Fibroblast of lung (primary cell): ENCODE results near the gene KRTAP3-2. TPM values are rescaled to one million over a fixed set of nuclear protein-coding genes. Genes with fewer than 3 reads are reported as not detected.

Experiments used
- DNase-seq, 2 donors: peaks; one replicate each; pipeline versions ENCODE4 v3.0.0 to v3.0.0-alpha.2; 2010; ENCODE audit warnings: low read depth in 2 of 2
- H2AFZ ChIP-seq: 2 replicates; pipeline ENCODE4 v1.5.1; 2012; ENCODE audit warnings: low read length, control low read depth, inconsistent platforms
- H3K27ac ChIP-seq: 2 replicates; pipeline ENCODE4 v1.5.1; 2011; ENCODE audit warnings: low read length, control low read depth; ENCODE audit not compliant: insufficient read depth
- H3K27me3 ChIP-seq: 2 replicates; pipeline ENCODE4 v1.5.1; 2011; ENCODE audit warnings: mild to moderate bottlenecking, low read length; ENCODE audit not compliant: control insufficient read depth, insufficient read depth
- H3K36me3 ChIP-seq: 2 replicates; pipeline ENCODE4 v1.5.1; 2011; ENCODE audit warnings: low read length; ENCODE audit not compliant: control insufficient read depth, insufficient read depth
- H3K4me1 ChIP-seq: 2 replicates; pipeline ENCODE4 v1.5.1; 2011; ENCODE audit warnings: low read length; ENCODE audit not compliant: control insufficient read depth, insufficient read depth; ENCODE audit errors: extremely low read depth
- H3K4me2 ChIP-seq: 2 replicates; pipeline ENCODE4 v1.5.1; 2011; ENCODE audit warnings: low read length, control low read depth; ENCODE audit not compliant: insufficient read depth; ENCODE audit errors: extremely low read depth
- H3K4me3 ChIP-seq, 4 experiments: fragments of 200-600 bp in 1 of 4; sonication (generic) in 1 of 4; replicated peaks in 1 of 4; 2 replicates each; pipeline ENCODE4 v1.5.1; 2011 to 2016; ENCODE audit warnings: low read length in 4 of 4, low read depth in 3 of 4, mild to moderate bottlenecking in 3 of 4, control low read depth in 2 of 4, inconsistent platforms in 1 of 4, mixed read lengths in 1 of 4; ENCODE audit not compliant: insufficient read depth in 1 of 4; ENCODE audit errors: control extremely low read depth in 1 of 4
- H3K79me2 ChIP-seq: 2 replicates; pipeline ENCODE4 v1.5.1; 2012; ENCODE audit warnings: mild to moderate bottlenecking, low read length, inconsistent platforms; ENCODE audit not compliant: control insufficient read depth, insufficient read depth
- H3K9ac ChIP-seq: 2 replicates; pipeline ENCODE4 v1.5.1; 2011; ENCODE audit warnings: mild to moderate bottlenecking, low read length, control low read depth; ENCODE audit not compliant: insufficient read depth
- H3K9me3 ChIP-seq: 2 replicates; pipeline ENCODE4 v1.5.1; 2012; ENCODE audit warnings: low read depth, low read length; ENCODE audit not compliant: control insufficient read depth, insufficient read depth
- H4K20me1 ChIP-seq: 2 replicates; pipeline ENCODE4 v1.5.1; 2011; ENCODE audit warnings: low read length; ENCODE audit not compliant: control insufficient read depth, insufficient read depth; ENCODE audit errors: extremely low read depth
- EZH2 ChIP-seq: IDR thresholded peaks from 2 replicates; pipeline ENCODE4 v1.5.1; 2012; ENCODE audit warnings: low read length, control low read depth, mild to moderate bottlenecking; ENCODE audit errors: missing control alignments
- polyA plus RNA-seq, 2 donors: library from polyadenylated mRNA; depleted of rRNA in 1 of 2; stranded (reverse) in 1 of 2; unstranded in 1 of 2; fragments of >200 nt; gene quantifications; 2 replicates each; pipeline ENCODE4 v1.2.1, GENCODE V29; 2011 to 2012; ENCODE audit warnings: missing spikeins in 1 of 2
- total RNA-seq: library from RNA; depleted of rRNA; stranded (reverse); fragments of >200 nt; gene quantifications from 2 replicates; pipeline ENCODE4 v1.2.1, GENCODE V29; 2014
- TF ChIP-seq, protein P1 (sequence below), 2 donors: IDR thresholded peaks in 1 of 2; conservative IDR thresholded peaks in 1 of 2; 1 replicate in 1 of 2; 2 replicates in 1 of 2; pipeline ENCODE4 v1.5.1; 2011 to 2012; ENCODE audit warnings: low read length in 2 of 2, control low read depth in 1 of 2, inconsistent platforms in 1 of 2, low read depth in 1 of 2, mild to moderate bottlenecking in 1 of 2

Gene KRTAP3-2
- total and polyA plus RNA-seq, 2 donors (not counting 1 experiment from before 2014, with no cell fraction given): not detected

DNA sequence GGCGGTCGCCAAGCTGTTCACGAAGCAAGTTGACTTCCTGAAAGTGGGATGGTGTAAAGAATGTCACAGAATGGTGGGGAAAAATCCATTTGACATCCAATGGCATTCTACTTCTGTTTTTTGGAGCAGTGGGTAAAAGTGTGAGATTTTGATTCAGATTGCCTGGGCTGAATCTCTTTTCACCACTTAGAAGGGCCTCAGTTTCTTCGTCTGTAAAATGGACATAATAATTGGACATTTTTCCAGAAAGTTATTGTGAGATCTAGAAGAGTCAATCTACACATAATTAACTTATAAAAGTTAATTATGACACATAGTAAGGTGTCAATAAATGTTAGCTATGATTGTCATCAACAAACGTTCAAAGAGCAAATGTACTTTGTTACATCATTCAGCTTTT, 18.6 kb downstream of the KRTAP3-2 start:
- Histone ChIP-seq H3K27ac (no peak overlapping the region), H4K20me1 (no peaks in the 10 kb centered on the region), H2AFZ (peak overlapping the region; percentile 77), H3K79me2 (no peaks in the 10 kb centered on the region), H3K4me1 (peaks cover 6% of the 10 kb centered on the region), H3K27me3 (no peaks in the 10 kb centered on the region), H3K9me3 (no peaks in the 10 kb centered on the region), H3K4me3 (peak overlapping the region in 1 of 4 experiments; percentile 15), H3K9ac (no peak overlapping the region), H3K36me3 (no peaks in the 10 kb centered on the region), H3K4me2 (peak overlapping the region; percentile 69)
- TF ChIP-seq, protein P1, sequence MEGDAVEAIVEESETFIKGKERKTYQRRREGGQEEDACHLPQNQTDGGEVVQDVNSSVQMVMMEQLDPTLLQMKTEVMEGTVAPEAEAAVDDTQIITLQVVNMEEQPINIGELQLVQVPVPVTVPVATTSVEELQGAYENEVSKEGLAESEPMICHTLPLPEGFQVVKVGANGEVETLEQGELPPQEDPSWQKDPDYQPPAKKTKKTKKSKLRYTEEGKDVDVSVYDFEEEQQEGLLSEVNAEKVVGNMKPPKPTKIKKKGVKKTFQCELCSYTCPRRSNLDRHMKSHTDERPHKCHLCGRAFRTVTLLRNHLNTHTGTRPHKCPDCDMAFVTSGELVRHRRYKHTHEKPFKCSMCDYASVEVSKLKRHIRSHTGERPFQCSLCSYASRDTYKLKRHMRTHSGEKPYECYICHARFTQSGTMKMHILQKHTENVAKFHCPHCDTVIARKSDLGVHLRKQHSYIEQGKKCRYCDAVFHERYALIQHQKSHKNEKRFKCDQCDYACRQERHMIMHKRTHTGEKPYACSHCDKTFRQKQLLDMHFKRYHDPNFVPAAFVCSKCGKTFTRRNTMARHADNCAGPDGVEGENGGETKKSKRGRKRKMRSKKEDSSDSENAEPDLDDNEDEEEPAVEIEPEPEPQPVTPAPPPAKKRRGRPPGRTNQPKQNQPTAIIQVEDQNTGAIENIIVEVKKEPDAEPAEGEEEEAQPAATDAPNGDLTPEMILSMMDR (conservative IDR thresholded peaks at IDR 0.05 in 1 of 2, IDR thresholded peaks at IDR 0.05 in 1 of 2; ENCODE audit: low read depth in 1 of 2, low read length in 2 of 2): no peak
- no peak for TF ChIP-seq EZH2
- DNase-seq: no peak

DNA sequence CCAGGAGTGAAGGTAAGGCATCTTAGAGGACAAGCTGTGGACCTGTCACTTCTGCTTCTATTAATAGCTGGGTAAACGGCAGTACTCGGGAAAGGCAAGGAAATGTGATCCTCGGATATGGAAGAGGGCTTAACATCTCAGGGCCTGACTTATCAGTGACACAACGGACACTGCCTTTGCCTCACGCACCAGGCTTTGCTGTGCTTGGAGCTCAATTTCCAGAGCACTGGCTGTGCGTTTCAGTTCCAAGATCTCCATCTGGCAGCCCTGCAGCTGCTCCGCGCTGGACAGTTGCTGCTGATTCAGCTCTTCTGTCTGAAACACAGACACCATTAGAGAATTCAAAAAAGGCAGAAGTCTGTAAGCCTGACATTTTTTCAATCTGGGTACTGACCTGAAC, 19.1 kb downstream of the KRTAP3-2 start:
- H4K20me1 ChIP-seq: no peaks in the 10 kb centered on the region
- peak overlapping the region; percentile 84 for H2AFZ ChIP-seq
- peak in 1 of 2 donors; percentile 53 for DNase-seq
- H3K9me3 ChIP-seq: no peaks in the 10 kb centered on the region
- no peaks in the 10 kb centered on the region for H3K27me3 ChIP-seq
- peak overlapping the region; percentile 69 for H3K4me2 ChIP-seq
- peak overlapping the region in 1 of 4 experiments; percentile 15 for H3K4me3 ChIP-seq
- H3K79me2 ChIP-seq: no peaks in the 10 kb centered on the region
- H3K4me1 ChIP-seq: peaks cover 6% of the 10 kb centered on the region
- no peak overlapping the region for H3K27ac ChIP-seq
- TF ChIP-seq, protein P1 (conservative IDR thresholded peaks at IDR 0.05 in 1 of 2, IDR thresholded peaks at IDR 0.05 in 1 of 2; ENCODE audit: low read depth in 1 of 2, low read length in 2 of 2): no peak
- no peak for TF ChIP-seq EZH2
- no peaks in the 10 kb centered on the region for H3K36me3 ChIP-seq
- no peak overlapping the region for H3K9ac ChIP-seq

DNA sequence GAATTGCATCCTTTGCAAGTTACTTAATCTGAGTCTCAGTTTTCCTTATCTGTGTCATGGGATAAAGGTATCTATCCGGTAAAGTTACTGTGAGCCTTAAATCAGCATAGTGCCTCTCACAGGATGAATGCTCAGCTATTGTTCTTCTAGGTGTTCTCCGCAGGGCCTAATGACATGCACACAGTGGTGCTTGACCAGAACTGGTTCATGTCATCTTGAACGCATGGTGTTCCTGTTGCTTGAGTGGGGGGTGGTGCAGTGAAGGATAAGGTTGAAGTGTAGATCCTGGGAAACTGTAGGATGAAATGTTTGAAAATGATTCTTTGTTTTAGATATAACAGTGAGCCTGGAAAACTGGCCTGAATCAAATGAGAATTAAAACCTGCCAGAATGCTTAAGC, 19.6 kb downstream of the KRTAP3-2 start:
- H3K27ac ChIP-seq: no peak overlapping the region
- no peaks in the 10 kb centered on the region for H3K36me3 ChIP-seq
- H3K4me1 ChIP-seq: peaks cover 6% of the 10 kb centered on the region
- no peak for DNase-seq
- no peak overlapping the region for H3K9ac ChIP-seq
- TF ChIP-seq EZH2: no peak
- TF ChIP-seq, protein P1 (conservative IDR thresholded peaks at IDR 0.05 in 1 of 2, IDR thresholded peaks at IDR 0.05 in 1 of 2; ENCODE audit: low read depth in 1 of 2, low read length in 2 of 2): no peak
- H3K79me2 ChIP-seq: no peaks in the 10 kb centered on the region
- no peaks in the 10 kb centered on the region for H4K20me1 ChIP-seq
- H3K9me3 ChIP-seq: no peaks in the 10 kb centered on the region
- H3K4me3 ChIP-seq: no peak overlapping the region
- no peak overlapping the region for H2AFZ ChIP-seq
- H3K4me2 ChIP-seq: no peak overlapping the region
- no peaks in the 10 kb centered on the region for H3K27me3 ChIP-seq
